Adrenal gland (tissue), 12 donors: ENCODE data around the gene MAP2. TPM values are rescaled to one million over a fixed set of nuclear protein-coding genes. Genes with fewer than 3 reads are reported as not detected.

Experiments used
- DNase-seq, 7 donors: peaks; one replicate each; pipeline ENCODE4 v3.0.0-alpha.2; 2019 to 2020
- H3K27ac ChIP-seq, 5 donors: fragments of 200-600 bp; sonication (generic) in 4 of 5; 1 replicate in 3 of 5; 2 replicates in 2 of 5; pipeline versions ENCODE4 v1.5.1 to v1.8.0; 2016 to 2020; ENCODE audit warnings: mild to moderate bottlenecking in 1 of 5
- H3K27me3 ChIP-seq: fragments of 200-600 bp; 2 replicates; pipeline ENCODE4 v1.8.0; 2021
- H3K36me3 ChIP-seq, 2 donors: fragments of 200-600 bp; replicated peaks in 1 of 2; 1 replicate in 1 of 2; 2 replicates in 1 of 2; pipeline versions ENCODE4 v1.5.1 to v1.8.0; 2018 to 2022
- H3K4me1 ChIP-seq, 2 donors: fragments of 200-600 bp; replicated peaks in 1 of 2; 1 replicate in 1 of 2; 2 replicates in 1 of 2; pipeline versions ENCODE4 v1.5.1 to v1.8.0; 2018 to 2021
- H3K4me3 ChIP-seq, 4 donors: fragments of 200-600 bp; sonication (generic) in 3 of 4; one replicate each; pipeline ENCODE4 v1.5.1; 2016 to 2018
- H3K9me3 ChIP-seq, 3 donors: fragments of 200-600 bp; sonication (generic) in 1 of 3; replicated peaks in 1 of 3; 1 replicate in 2 of 3; 2 replicates in 1 of 3; pipeline versions ENCODE4 v1.5.1 to v1.8.0; 2016 to 2021
- POLR2A ChIP-seq, 2 donors: fragments of 450-650 bp; IDR thresholded peaks; one replicate each; pipeline ENCODE4 v1.6.1; 2017; ENCODE audit warnings: antibody characterized with exemption in 2 of 2, mild to moderate bottlenecking in 2 of 2, moderate library complexity in 1 of 2
- WGBS, 4 donors: extraction: QIAGEN DNeasy Blood & Tissue Kit in 2 of 4; methylation state at CpG; one replicate each; pipeline versions ENCODE4 v1.1.5 to v1.1.7; 2013 to 2017; 5-methylcytosine and 5-hydroxymethylcytosine counted together
- intact Hi-C, 2 donors: fragments of 100-400 bp; cut with DNase I; formaldehyde crosslinking; loops; one replicate each; pipeline versions ENCODE4 v1.14.1 to v1.15.0; 2022 to 2023
- polyA plus RNA-seq, 3 donors: library from polyadenylated mRNA; stranded (reverse); fragments of 200-250 nt in 2 of 3; fragments of 350-450 nt in 1 of 3; fragmentation: Illumina TruSeq in 1 of 3; extraction: RNeasy Lipid Tissue Mini Kit (QIAGEN cat#74804) in 1 of 3; gene quantifications; one replicate each; pipeline ENCODE4 v1.2.3, GENCODE V29; 2013 to 2014
- total RNA-seq, 9 donors: library from RNA; depleted of rRNA in 4 of 9; stranded (reverse); fragments of >200 nt in 4 of 9; fragments of 120-200 nt in 1 of 9; fragmentation: NEBNext Ultra II Directional in 1 of 9; extraction: Animal tissue kit (Norgen Biotek cat#: 25700) in 1 of 9; gene quantifications; one replicate each; pipeline versions ENCODE4 v1.1.0 to v1.2.4, GENCODE V29; 2013 to 2023
- TF ChIP-seq, protein P1 (sequence below), 6 experiments: fragments of 450-650 bp in 4 of 6; fragments of 200-600 bp in 2 of 6; sonication (generic) in 1 of 6; IDR thresholded peaks; 1 replicate in 5 of 6; 2 replicates in 1 of 6; pipeline versions ENCODE4 v1.5.1 to v1.8.0; 2016 to 2021; ENCODE audit warnings: antibody characterized with exemption in 6 of 6, mild to moderate bottlenecking in 2 of 6, moderate library complexity in 1 of 6
- donor health status: healthy with polysubstance abuse.
- donor health status: Bipolar disorder and iron deficiency.
- donor health status: DM: yes; HTN: yes; CAD: no.
- donor health status: DM: no; HTN: no; CAD: no.
- donor health status: DM: no; HTN: no; CAD: no.
- donor health status: DM: yes; HTN: yes; CAD: no.

The MAP2 gene
- total and polyA plus RNA-seq, 12 donors = 2.2 to 25.5 (median 6.0) TPM

DNA sequence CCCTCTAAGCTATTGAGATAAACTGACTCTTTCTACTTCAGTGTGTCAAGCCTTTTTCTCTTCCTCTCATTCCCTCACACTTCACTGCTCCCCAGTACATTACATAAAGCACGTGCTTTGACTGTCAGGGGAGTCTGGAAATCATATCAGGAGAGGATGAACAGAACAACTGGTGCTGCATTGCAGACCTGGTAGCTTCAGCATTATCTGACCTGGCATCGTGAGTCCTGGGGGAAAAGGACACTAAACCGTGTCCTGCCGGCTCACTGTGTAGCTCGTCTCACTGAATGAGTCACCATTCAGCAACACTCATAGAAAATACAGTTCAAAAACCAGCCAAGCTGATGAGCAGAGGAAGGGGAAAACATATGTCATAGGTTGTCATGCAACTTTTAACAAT is 239.3 kb downstream of the MAP2 start:
- 24 to 28% (median 26%) methylated on average over 5 of the region's 5 CpGs for WGBS, 4 donors
- peak overlapping the region in 1 of 5 donors; percentile 17 for H3K27ac ChIP-seq
- DNase-seq = peak in 4 of 7 donors; percentile 7 to 85 (median 25)
- no peaks in the 10 kb centered on the region for H3K4me1 ChIP-seq
- H3K27me3 ChIP-seq = no peaks in the 10 kb centered on the region
- no peaks in the 10 kb centered on the region for H3K9me3 ChIP-seq
- intact Hi-C loops = no loop called here
- TF ChIP-seq, protein P1, sequence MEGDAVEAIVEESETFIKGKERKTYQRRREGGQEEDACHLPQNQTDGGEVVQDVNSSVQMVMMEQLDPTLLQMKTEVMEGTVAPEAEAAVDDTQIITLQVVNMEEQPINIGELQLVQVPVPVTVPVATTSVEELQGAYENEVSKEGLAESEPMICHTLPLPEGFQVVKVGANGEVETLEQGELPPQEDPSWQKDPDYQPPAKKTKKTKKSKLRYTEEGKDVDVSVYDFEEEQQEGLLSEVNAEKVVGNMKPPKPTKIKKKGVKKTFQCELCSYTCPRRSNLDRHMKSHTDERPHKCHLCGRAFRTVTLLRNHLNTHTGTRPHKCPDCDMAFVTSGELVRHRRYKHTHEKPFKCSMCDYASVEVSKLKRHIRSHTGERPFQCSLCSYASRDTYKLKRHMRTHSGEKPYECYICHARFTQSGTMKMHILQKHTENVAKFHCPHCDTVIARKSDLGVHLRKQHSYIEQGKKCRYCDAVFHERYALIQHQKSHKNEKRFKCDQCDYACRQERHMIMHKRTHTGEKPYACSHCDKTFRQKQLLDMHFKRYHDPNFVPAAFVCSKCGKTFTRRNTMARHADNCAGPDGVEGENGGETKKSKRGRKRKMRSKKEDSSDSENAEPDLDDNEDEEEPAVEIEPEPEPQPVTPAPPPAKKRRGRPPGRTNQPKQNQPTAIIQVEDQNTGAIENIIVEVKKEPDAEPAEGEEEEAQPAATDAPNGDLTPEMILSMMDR (IDR thresholded peaks at IDR 0.05) = no peak
- TF ChIP-seq POLR2A (IDR thresholded peaks at IDR 0.05) = no peak
- H3K36me3 ChIP-seq = no peaks in the 10 kb centered on the region
- H3K4me3 ChIP-seq = no peak overlapping the region

GRCh38 chr2:209663656-209664055 is 239.8 kb downstream of the MAP2 start:
- H3K36me3 ChIP-seq = no peaks in the 10 kb centered on the region
- H3K4me3 ChIP-seq = no peak overlapping the region
- intact Hi-C loops = no loop called here
- no peaks in the 10 kb centered on the region for H3K9me3 ChIP-seq
- peak overlapping the region in 1 of 5 donors; percentile 17 for H3K27ac ChIP-seq
- no peak for DNase-seq
- TF ChIP-seq, protein P1 (IDR thresholded peaks at IDR 0.05) = no peak
- no peak for TF ChIP-seq POLR2A (IDR thresholded peaks at IDR 0.05)
- no peaks in the 10 kb centered on the region for H3K27me3 ChIP-seq
- WGBS, 4 donors = 86 to 92% (median 87%) methylated on average over 4 of the region's 4 CpGs
- no peaks in the 10 kb centered on the region for H3K4me1 ChIP-seq

GRCh38 chr2:209666296-209666695 is 242.4 kb downstream of the MAP2 start:
- Histone ChIP-seq H3K4me3 (no peak overlapping the region), H3K27me3 (no peaks in the 10 kb centered on the region), H3K27ac (no peak overlapping the region), H3K9me3 (no peaks in the 10 kb centered on the region), H3K4me1 (no peaks in the 10 kb centered on the region), H3K36me3 (no peaks in the 10 kb centered on the region)
- no peak for DNase-seq
- 43 to 51% (median 48%) methylated on average over 1 of the region's 1 CpG for WGBS, 4 donors
- TF ChIP-seq POLR2A (IDR thresholded peaks at IDR 0.05) = no peak
- TF ChIP-seq, protein P1 (IDR thresholded peaks at IDR 0.05) = no peak
- intact Hi-C loops = no loop called here

DNA sequence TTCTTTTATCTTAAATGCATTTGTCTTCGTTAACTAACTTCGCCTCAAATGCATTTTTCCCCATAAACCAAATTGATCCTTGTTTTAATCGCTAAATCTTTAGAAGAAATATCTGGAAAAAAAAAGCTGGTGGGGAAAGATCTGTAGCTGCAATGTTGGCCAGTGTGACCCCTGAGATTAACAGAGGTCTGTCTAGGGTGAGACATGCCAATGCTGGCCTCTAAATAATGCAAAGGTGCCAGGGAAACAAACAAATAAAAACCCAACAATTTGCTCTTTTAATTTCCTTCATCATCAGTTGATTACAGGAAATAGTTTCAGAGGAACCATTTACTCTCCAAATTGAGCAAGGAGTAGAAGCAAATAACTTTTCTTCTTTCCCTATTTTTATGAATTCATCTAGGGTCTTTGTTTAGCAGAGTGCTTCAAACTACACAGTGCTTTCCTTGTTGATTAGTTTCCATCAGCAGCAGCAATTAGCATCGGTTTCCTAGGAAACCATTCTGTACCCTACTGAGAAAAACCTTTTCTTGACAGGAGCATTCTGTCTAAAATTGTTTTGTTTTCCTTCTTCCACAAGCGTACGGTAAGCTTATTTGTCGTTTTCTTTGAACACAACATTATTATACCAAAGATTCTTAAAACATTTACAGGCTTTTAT is 247.3 kb downstream of the MAP2 start:
- intact Hi-C loops = no loop called here
- no peaks in the 10 kb centered on the region for H3K4me1 ChIP-seq
- H3K27ac ChIP-seq = no peak overlapping the region
- TF ChIP-seq, protein P1 (IDR thresholded peaks at IDR 0.05) = no peak
- no peak for TF ChIP-seq POLR2A (IDR thresholded peaks at IDR 0.05)
- no peaks in the 10 kb centered on the region for H3K9me3 ChIP-seq
- WGBS, 4 donors = 74 to 83% (median 79%) methylated on average over 7 of the region's 7 CpGs
- no peaks in the 10 kb centered on the region for H3K36me3 ChIP-seq
- no peak for DNase-seq
- H3K27me3 ChIP-seq = no peaks in the 10 kb centered on the region
- H3K4me3 ChIP-seq = no peak overlapping the region
